Activated T-cell treated with anti-CD3 and anti-CD28 coated beads, Interleukin-2, amount 50 U/mL, for 4 hours (primary cell): ENCODE measurements around the gene NEGR1. TPM values are rescaled to one million over a fixed set of nuclear protein-coding genes. Genes with fewer than 3 reads are reported as not detected.

Experiments
- ATAC-seq, 2 donors: fragments of 200-7000 bp; cut with Tn5 transposase; one replicate each; pipeline ENCODE4 v1.10.0; 2021
- DNase-seq: peaks from one replicate; pipeline ENCODE4 v3.0.0-alpha.2; 2020
- H3K27me3 Mint-ChIP-seq: one replicate; pipeline ENCODE4 v1.8.0; 2021; ENCODE audit warnings: low read depth, mixed read lengths
- H3K36me3 Mint-ChIP-seq: one replicate; pipeline ENCODE4 v1.8.0; 2022; ENCODE audit warnings: mixed read lengths; ENCODE audit not compliant: insufficient read depth
- H3K4me1 Mint-ChIP-seq: one replicate; pipeline ENCODE4 v1.8.0; 2021; ENCODE audit warnings: low read depth, mixed read lengths
- H3K4me3 Mint-ChIP-seq: one replicate; pipeline ENCODE4 v1.8.0; 2021; ENCODE audit warnings: mild to moderate bottlenecking, moderate library complexity, mixed read lengths
- H3K9me3 Mint-ChIP-seq: one replicate; pipeline ENCODE4 v1.8.0; 2021; ENCODE audit warnings: mixed read lengths
- total RNA-seq, 3 donors: library from RNA; stranded (reverse); gene quantifications; one replicate each; pipeline ENCODE4 v1.2.1, GENCODE V29; 2021

The NEGR1 gene
- total RNA-seq, 3 donors from 2014 or later: not detected

DNA sequence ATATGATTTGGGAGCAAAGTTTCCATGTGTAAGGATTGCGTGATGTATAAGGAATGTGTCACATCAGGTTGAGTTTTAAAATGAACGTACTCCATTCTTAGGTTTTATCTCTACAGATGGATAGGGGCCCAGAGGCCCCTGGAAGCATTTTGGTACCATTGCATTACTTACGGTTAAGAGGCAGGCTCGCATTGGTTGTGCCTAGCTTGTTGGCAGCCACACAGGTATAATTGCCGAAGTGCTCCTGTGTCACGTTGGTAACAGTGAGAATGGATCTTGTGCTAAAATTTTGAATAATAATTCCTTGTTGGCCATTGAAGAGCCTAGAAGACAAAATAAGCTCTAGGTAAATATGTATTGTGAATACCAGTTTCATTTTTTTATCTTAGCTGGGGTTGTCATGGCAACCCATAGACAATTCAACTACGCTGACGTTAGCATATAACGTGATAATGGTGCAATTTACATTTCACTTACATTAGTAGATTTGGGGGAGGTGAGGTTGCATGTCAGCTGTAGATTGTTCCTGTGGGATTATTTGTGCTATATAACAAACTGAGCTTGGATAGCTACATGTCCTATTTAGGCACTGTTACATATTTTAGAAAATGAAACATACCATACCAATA, 689.6 kb downstream of the NEGR1 start:
- Mint-ChIP-seq H3K36me3 (no peaks in the 10 kb centered on the region), H3K27me3 (no peaks in the 10 kb centered on the region), H3K4me3 (no peak overlapping the region), H3K4me1 (no peaks in the 10 kb centered on the region), H3K9me3 (peaks cover 7% of the 10 kb centered on the region)
- DNase-seq (no peak), ATAC-seq (no peak)

DNA sequence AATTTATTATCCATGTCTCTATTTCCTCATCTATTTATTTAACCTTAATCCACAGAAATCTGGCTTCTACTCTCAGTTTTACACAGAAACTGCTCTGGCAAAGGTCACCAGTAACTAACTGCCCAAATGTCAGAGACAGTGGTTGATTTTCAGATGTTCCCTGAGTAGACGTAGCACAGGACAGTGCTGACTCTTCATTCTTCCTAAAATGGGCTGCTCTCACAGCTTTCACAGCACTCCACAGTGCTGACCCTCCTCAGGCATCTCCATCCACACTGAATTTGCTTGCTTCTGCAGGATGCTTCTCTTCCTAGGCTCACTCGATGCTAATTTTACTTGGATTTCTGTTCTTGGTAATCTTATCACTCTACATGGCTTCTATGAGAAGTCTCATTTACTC, 693.3 kb downstream of the NEGR1 start:
- Mint-ChIP-seq H3K4me1 (no peaks in the 10 kb centered on the region), H3K27me3 (no peaks in the 10 kb centered on the region), H3K36me3 (no peaks in the 10 kb centered on the region), H3K9me3 (peaks cover 5% of the 10 kb centered on the region), H3K4me3 (no peak overlapping the region)
- DNase-seq: no peak
- ATAC-seq: no peak

DNA sequence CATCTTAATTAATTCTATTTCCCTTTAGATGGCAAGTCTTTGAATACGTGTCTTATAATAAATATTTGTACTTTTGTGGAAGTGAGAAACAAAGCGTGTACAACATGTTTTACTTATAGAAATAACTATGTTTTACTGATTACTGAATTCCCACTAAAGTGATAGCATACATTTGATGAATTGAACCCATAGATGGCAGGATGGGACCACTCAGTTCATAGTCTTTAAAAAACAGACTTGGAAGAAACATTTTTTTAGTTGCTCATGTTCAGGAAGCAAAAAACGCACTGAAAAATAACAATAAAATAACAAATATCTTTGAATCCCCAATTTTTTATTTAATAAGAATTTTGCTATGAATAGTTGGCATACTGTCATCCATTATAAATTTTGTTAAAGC, 694.4 kb downstream of the NEGR1 start:
- H3K4me3 Mint-ChIP-seq: no peak overlapping the region
- DNase-seq (no peak), ATAC-seq (no peak)
- H3K36me3 Mint-ChIP-seq: no peaks in the 10 kb centered on the region
- no peaks in the 10 kb centered on the region for H3K27me3 Mint-ChIP-seq
- H3K4me1 Mint-ChIP-seq: no peaks in the 10 kb centered on the region
- peaks cover 5% of the 10 kb centered on the region for H3K9me3 Mint-ChIP-seq

DNA sequence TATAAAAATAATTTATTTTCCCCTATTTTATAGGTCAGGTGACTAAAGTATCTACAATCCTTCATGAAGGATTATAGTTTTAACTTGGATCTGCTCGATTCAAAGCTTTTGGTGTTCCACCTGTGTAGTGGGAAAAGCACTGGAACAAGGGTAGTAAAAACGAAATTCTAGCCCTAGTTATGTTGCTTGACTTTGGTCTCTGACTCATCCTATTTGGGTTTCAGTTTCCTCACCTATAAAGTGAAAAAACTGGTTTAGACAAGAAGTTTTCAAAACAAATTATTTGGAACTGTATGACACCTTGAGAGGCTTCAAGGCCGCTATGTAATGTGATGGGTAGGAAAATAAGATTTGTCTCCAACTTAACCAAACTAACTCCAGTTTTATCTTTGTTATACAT, 696.3 kb downstream of the NEGR1 start:
- ATAC-seq (no peak), DNase-seq (no peak)
- H3K4me1 Mint-ChIP-seq: no peaks in the 10 kb centered on the region
- H3K9me3 Mint-ChIP-seq: peaks cover 5% of the 10 kb centered on the region
- H3K27me3 Mint-ChIP-seq: no peaks in the 10 kb centered on the region
- no peaks in the 10 kb centered on the region for H3K36me3 Mint-ChIP-seq
- H3K4me3 Mint-ChIP-seq: no peak overlapping the region

GRCh38 chr1:71583756-71584155, 698.6 kb downstream of the NEGR1 start:
- H3K27me3 Mint-ChIP-seq: no peaks in the 10 kb centered on the region
- no peak overlapping the region for H3K4me3 Mint-ChIP-seq
- DNase-seq (no peak), ATAC-seq (no peak)
- H3K4me1 Mint-ChIP-seq: no peaks in the 10 kb centered on the region
- H3K9me3 Mint-ChIP-seq: peaks cover 4% of the 10 kb centered on the region
- no peaks in the 10 kb centered on the region for H3K36me3 Mint-ChIP-seq

GRCh38 chr1:71582673-71583072, 699.7 kb downstream of the NEGR1 start:
- Mint-ChIP-seq H3K9me3 (peaks cover 4% of the 10 kb centered on the region), H3K27me3 (no peaks in the 10 kb centered on the region), H3K4me3 (no peak overlapping the region), H3K4me1 (no peaks in the 10 kb centered on the region), H3K36me3 (no peaks in the 10 kb centered on the region)
- no peak for ATAC-seq
- DNase-seq: no peak

DNA sequence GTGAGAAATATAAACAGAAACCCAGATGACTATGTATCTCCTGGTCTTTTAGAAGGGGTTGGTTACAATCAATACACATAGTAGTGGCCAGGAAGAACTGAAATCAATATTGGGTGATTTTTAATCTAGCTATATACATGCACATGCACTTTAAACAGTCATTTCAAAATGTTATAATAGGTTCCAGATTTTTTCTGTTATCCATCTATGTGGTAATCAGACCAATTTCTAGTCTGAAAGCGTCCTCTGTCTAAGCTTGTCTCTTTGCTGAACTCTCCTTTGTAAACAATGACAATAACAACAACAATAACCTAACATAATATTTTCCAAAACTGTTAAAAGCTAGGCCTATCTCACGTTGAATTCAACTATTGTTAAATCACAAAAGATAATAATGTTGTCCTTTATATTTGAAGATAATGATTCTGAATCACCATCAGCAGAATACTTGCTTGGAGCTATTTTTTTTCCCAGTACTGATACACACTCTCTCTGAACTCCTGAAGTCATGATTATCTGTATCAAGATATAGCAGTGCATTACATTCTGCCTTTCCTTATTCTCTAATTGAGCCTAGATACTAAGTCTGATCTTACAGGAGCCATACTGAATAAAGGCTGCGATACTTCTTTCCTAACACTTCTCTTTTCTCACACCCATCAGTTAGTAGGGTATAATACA, 704.7 kb downstream of the NEGR1 start:
- no peaks in the 10 kb centered on the region for H3K27me3 Mint-ChIP-seq
- no peak for DNase-seq
- H3K4me1 Mint-ChIP-seq: no peaks in the 10 kb centered on the region
- peaks cover 8% of the 10 kb centered on the region for H3K9me3 Mint-ChIP-seq
- no peaks in the 10 kb centered on the region for H3K36me3 Mint-ChIP-seq
- no peak for ATAC-seq
- no peak overlapping the region for H3K4me3 Mint-ChIP-seq

DNA sequence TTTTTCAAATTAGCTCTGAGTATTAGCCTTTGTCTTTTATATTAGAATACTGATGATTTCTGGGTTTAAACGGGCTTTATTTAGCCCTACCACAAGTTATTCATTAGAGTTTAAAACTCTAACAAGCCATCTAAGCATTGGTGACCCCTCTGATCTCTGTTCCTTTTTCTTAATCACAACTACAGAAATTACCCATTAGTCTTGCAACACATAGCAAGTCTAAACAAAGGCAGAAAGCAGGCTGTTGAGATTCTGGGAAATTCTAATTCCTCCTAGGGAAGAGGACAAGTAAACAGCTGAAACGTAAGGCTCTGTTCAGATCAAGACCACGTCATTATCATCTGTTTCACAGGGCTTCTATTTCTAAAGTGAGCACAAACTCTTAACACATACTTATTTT, 710.3 kb downstream of the NEGR1 start:
- no peak overlapping the region for H3K4me3 Mint-ChIP-seq
- DNase-seq (no peak), ATAC-seq (no peak)
- H3K36me3 Mint-ChIP-seq: no peaks in the 10 kb centered on the region
- no peaks in the 10 kb centered on the region for H3K4me1 Mint-ChIP-seq
- no peaks in the 10 kb centered on the region for H3K27me3 Mint-ChIP-seq
- peaks cover 4% of the 10 kb centered on the region for H3K9me3 Mint-ChIP-seq

DNA sequence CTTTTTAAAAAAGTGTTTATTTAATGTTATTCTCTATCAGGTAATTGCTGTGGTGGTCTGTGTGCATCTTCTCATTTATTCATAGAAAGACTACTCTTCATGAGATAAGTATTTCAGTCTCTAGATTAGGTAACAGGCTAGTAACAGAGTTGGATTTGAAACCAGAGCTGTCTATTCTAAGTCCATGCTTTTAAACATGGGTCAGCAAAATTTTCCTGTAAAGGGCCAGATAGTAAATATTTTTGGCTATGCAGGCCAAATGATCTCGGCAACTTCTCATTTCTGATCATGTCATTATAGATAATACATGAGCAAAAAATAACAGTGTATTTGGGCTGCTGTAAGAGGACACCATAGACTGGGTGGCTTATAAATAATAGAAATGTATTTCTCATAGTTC, 715.9 kb downstream of the NEGR1 start:
- ATAC-seq: no peak
- Mint-ChIP-seq H3K4me3 (no peak overlapping the region), H3K27me3 (no peaks in the 10 kb centered on the region)

GRCh38 chr1:71565831-71566230, 716.5 kb downstream of the NEGR1 start:
- no peaks in the 10 kb centered on the region for H3K4me1 Mint-ChIP-seq

More for the DNA sequence above, 715.9 kb downstream of the NEGR1 start:
- Mint-ChIP-seq H3K4me1 (no peaks in the 10 kb centered on the region), H3K9me3 (peaks cover 4% of the 10 kb centered on the region), H3K36me3 (no peaks in the 10 kb centered on the region)
- DNase-seq: no peak

GRCh38 chr1:71565262-71565661, 717.1 kb downstream of the NEGR1 start:
- Mint-ChIP-seq H3K9me3 (peaks cover 4% of the 10 kb centered on the region), H3K4me1 (no peaks in the 10 kb centered on the region), H3K36me3 (no peaks in the 10 kb centered on the region), H3K4me3 (no peak overlapping the region), H3K27me3 (no peaks in the 10 kb centered on the region)
- DNase-seq (no peak), ATAC-seq (no peak)

More at GRCh38 chr1:71565831-71566230, 716.5 kb downstream of the NEGR1 start:
- Mint-ChIP-seq H3K9me3 (peaks cover 4% of the 10 kb centered on the region), H3K4me3 (no peak overlapping the region), H3K27me3 (no peaks in the 10 kb centered on the region), H3K36me3 (no peaks in the 10 kb centered on the region)
- no peak for DNase-seq
- no peak for ATAC-seq

- no peak for DNase-seq
- Mint-ChIP-seq H3K4me1 (no peaks in the 10 kb centered on the region), H3K27me3 (no peaks in the 10 kb centered on the region), H3K36me3 (no peaks in the 10 kb centered on the region), H3K9me3 (peaks cover 4% of the 10 kb centered on the region), H3K4me3 (no peak overlapping the region)
- ATAC-seq: no peak
Measured at GRCh38 chr1:71562298-71562697, 720.0 kb downstream of the NEGR1 start.

DNA sequence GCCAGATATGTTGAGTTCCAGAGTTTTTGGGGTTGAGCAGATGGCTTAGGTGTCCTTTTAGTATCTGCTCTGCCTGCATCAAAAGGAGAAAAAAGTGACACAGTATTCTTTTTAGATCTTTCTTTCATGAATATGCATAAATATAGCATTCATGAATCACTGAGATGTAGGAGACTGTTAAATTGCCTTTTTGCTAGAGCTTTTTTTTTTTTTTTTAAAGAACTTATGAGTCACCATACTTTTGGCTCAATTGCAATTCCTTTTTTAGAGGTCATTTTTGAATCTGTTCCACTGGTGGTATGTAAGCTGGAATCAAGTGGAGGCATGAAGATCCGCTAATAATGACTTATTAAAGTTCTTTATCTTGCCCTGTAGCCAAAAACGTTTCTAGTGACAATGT, 720.6 kb downstream of the NEGR1 start:
- Mint-ChIP-seq H3K9me3 (peaks cover 4% of the 10 kb centered on the region), H3K36me3 (no peaks in the 10 kb centered on the region), H3K4me1 (no peaks in the 10 kb centered on the region), H3K4me3 (no peak overlapping the region), H3K27me3 (no peaks in the 10 kb centered on the region)
- ATAC-seq: no peak
- no peak for DNase-seq

GRCh38 chr1:71561206-71561605, 721.1 kb downstream of the NEGR1 start:
- Mint-ChIP-seq H3K4me1 (no peaks in the 10 kb centered on the region), H3K36me3 (no peaks in the 10 kb centered on the region), H3K27me3 (no peaks in the 10 kb centered on the region), H3K4me3 (no peak overlapping the region), H3K9me3 (peaks cover 4% of the 10 kb centered on the region)
- DNase-seq (no peak), ATAC-seq (no peak)

- H3K36me3 Mint-ChIP-seq: no peaks in the 10 kb centered on the region
- ATAC-seq: no peak
- no peak overlapping the region for H3K4me3 Mint-ChIP-seq
- no peak for DNase-seq
- H3K9me3 Mint-ChIP-seq: no peaks in the 10 kb centered on the region
- no peaks in the 10 kb centered on the region for H3K4me1 Mint-ChIP-seq
- no peaks in the 10 kb centered on the region for H3K27me3 Mint-ChIP-seq
Measured at GRCh38 chr1:71559880-71560279, 722.5 kb downstream of the NEGR1 start.
